Sigmoid colon (tissue), 7 donors: ENCODE results near the gene RNF217. TPM values are rescaled to one million over a fixed set of nuclear protein-coding genes. Genes with fewer than 3 reads are reported as not detected.

Experiments used
- DNase-seq: peaks from one replicate; pipeline ENCODE4 v3.0.0-alpha.2; 2019
- H3K27ac ChIP-seq, 4 donors: fragments of 200-600 bp; sonication (generic); one replicate each; pipeline ENCODE4 v1.5.1; 2016 to 2019; ENCODE audit warnings: mild to moderate bottlenecking in 1 of 4
- H3K27me3 ChIP-seq, 3 donors: fragments of 200-600 bp; sonication (generic); one replicate each; pipeline ENCODE4 v1.5.1; 2019; ENCODE audit warnings: mild to moderate bottlenecking in 1 of 3
- H3K36me3 ChIP-seq, 4 donors: fragments of 200-600 bp; sonication (generic); one replicate each; pipeline ENCODE4 v1.5.1; 2016 to 2019
- H3K4me1 ChIP-seq, 4 donors: fragments of 200-600 bp; sonication (generic); one replicate each; pipeline ENCODE4 v1.5.1; 2017 to 2019
- H3K4me3 ChIP-seq, 4 donors: fragments of 200-600 bp; sonication (generic); one replicate each; pipeline ENCODE4 v1.5.1; 2017 to 2019; ENCODE audit warnings: mild to moderate bottlenecking in 2 of 4, moderate library complexity in 1 of 4
- H3K9me3 ChIP-seq, 4 donors: fragments of 200-600 bp in 3 of 4; sonication (generic) in 3 of 4; one replicate each; pipeline versions ENCODE4 v1.5.1 to v1.6.1; 2013 to 2019
- EP300 ChIP-seq, 4 donors: sonication (generic); formaldehyde crosslinking; IDR thresholded peaks; one replicate each; pipeline ENCODE4 v1.6.1; 2017; ENCODE audit warnings: antibody characterized with exemption in 4 of 4
- POLR2A ChIP-seq, 2 donors: fragments of 450-650 bp; IDR thresholded peaks; one replicate each; pipeline ENCODE4 v1.6.1; 2016; ENCODE audit warnings: antibody characterized with exemption in 2 of 2, mild to moderate bottlenecking in 2 of 2, moderate library complexity in 2 of 2
- POLR2AphosphoS5 ChIP-seq, 4 donors: sonication (generic); formaldehyde crosslinking; IDR thresholded peaks; one replicate each; pipeline ENCODE4 v1.6.1; 2017; ENCODE audit warnings: antibody characterized with exemption in 4 of 4
- WGBS, 2 donors: extraction: QIAGEN DNeasy Blood & Tissue Kit; methylation state at CpG; one replicate each; pipeline ENCODE4 v1.1.7; 2013; 5-methylcytosine and 5-hydroxymethylcytosine counted together
- intact Hi-C: fragments of 100-400 bp; cut with DNase I; formaldehyde crosslinking; loops from one replicate; pipeline ENCODE4 v1.15.1; 2023
- polyA plus RNA-seq, 3 donors: library from polyadenylated mRNA; stranded (reverse); fragments of 200-250 nt; gene quantifications; one replicate each; pipeline ENCODE4 v1.2.3, GENCODE V29; 2013
- total RNA-seq, 4 donors: library from RNA; depleted of rRNA; stranded (reverse); fragments of >200 nt; gene quantifications; one replicate each; pipeline ENCODE4 v1.1.0, GENCODE V29; 2016
- TF ChIP-seq, protein P1 (sequence below), 4 experiments: fragments of 450-650 bp in 3 of 4; fragments of 200-600 bp in 1 of 4; IDR thresholded peaks; one replicate each; pipeline ENCODE4 v1.5.1; 2016 to 2019; ENCODE audit warnings: antibody characterized with exemption in 4 of 4, mild to moderate bottlenecking in 3 of 4, moderate library complexity in 2 of 4
- donor health status: healthy with polysubstance abuse.
- donor health status: Bipolar disorder and iron deficiency.
- donor health status: healthy.

Gene RNF217
- total and polyA plus RNA-seq, 7 donors, result 1.8 to 55.9 (median 35.7) TPM

DNA sequence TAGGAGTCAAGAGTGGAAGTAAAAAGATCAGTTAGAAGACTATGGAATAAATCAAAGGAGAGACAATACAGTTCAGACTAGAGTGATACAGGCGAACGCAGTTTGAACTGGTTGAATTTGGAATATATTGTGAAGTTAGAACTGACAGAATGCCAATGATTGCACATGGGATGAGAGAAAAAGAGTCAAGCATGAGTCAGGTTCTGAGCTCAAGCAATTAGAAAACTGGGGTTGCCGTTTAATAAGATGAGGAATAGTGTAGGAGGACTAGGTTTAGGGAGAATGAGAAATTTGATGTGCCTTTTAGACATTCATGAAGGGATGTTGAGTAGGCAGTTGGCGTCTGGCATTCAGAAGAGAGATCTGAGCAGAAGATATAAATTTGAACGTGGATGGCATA is 8.0 kb downstream of the RNF217 start:
- Histone ChIP-seq H3K27me3 (no peaks in the 10 kb centered on the region), H3K36me3 (peaks cover 0 to 43% (median 13%) of the 10 kb centered on the region in 4 donors), H3K9me3 (no peaks in the 10 kb centered on the region), H3K4me3 (no peak overlapping the region), H3K27ac (peak overlapping the region in 1 of 4 donors; percentile 98), H3K4me1 (peaks cover 0 to 81% (median 67%) of the 10 kb centered on the region in 4 donors)
- TF ChIP-seq, protein P1, sequence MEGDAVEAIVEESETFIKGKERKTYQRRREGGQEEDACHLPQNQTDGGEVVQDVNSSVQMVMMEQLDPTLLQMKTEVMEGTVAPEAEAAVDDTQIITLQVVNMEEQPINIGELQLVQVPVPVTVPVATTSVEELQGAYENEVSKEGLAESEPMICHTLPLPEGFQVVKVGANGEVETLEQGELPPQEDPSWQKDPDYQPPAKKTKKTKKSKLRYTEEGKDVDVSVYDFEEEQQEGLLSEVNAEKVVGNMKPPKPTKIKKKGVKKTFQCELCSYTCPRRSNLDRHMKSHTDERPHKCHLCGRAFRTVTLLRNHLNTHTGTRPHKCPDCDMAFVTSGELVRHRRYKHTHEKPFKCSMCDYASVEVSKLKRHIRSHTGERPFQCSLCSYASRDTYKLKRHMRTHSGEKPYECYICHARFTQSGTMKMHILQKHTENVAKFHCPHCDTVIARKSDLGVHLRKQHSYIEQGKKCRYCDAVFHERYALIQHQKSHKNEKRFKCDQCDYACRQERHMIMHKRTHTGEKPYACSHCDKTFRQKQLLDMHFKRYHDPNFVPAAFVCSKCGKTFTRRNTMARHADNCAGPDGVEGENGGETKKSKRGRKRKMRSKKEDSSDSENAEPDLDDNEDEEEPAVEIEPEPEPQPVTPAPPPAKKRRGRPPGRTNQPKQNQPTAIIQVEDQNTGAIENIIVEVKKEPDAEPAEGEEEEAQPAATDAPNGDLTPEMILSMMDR (IDR thresholded peaks at IDR 0.05), result no peak
- no peak for TF ChIP-seq POLR2AphosphoS5 (IDR thresholded peaks at IDR 0.05)
- no peak for TF ChIP-seq EP300 (IDR thresholded peaks at IDR 0.05)
- TF ChIP-seq POLR2A (IDR thresholded peaks at IDR 0.05), result no peak
- intact Hi-C loops, result no loop called here
- 92 to 93% methylated on average over 5 of the region's 5 CpGs for WGBS, 2 donors
- no peak for DNase-seq

- H3K36me3 ChIP-seq, result peaks cover 0 to 44% (median 13%) of the 10 kb centered on the region in 4 donors
- H3K27me3 ChIP-seq, result no peaks in the 10 kb centered on the region
- H3K4me1 ChIP-seq, result peaks cover 0 to 76% (median 62%) of the 10 kb centered on the region in 4 donors
- WGBS, 2 donors, result 79 to 88% methylated on average over 2 of the region's 2 CpGs
- H3K4me3 ChIP-seq, result no peak overlapping the region
- TF ChIP-seq, protein P1 (IDR thresholded peaks at IDR 0.05), result no peak
- TF ChIP-seq EP300 (IDR thresholded peaks at IDR 0.05) (no peak), POLR2A (IDR thresholded peaks at IDR 0.05) (no peak), POLR2AphosphoS5 (IDR thresholded peaks at IDR 0.05) (no peak)
- peak overlapping the region in 1 of 4 donors; percentile 98 for H3K27ac ChIP-seq
- DNase-seq, result no peak
- H3K9me3 ChIP-seq, result no peaks in the 10 kb centered on the region
- intact Hi-C loops, result no loop called here
Measured at GRCh38 chr6:124970763-124971162, 8.5 kb downstream of the RNF217 start.

- Histone ChIP-seq H3K27ac (no peak overlapping the region), H3K27me3 (no peaks in the 10 kb centered on the region), H3K9me3 (no peaks in the 10 kb centered on the region), H3K4me3 (no peak overlapping the region), H3K4me1 (peaks cover 0 to 69% (median 48%) of the 10 kb centered on the region in 4 donors), H3K36me3 (peaks cover 0 to 45% (median 21%) of the 10 kb centered on the region in 4 donors)
- 91 to 94% methylated on average over 6 of the region's 6 CpGs for WGBS, 2 donors
- no peak for DNase-seq
- TF ChIP-seq, protein P1 (IDR thresholded peaks at IDR 0.05), result no peak
- TF ChIP-seq POLR2AphosphoS5 (IDR thresholded peaks at IDR 0.05) (no peak), POLR2A (IDR thresholded peaks at IDR 0.05) (no peak), EP300 (IDR thresholded peaks at IDR 0.05) (no peak)
- intact Hi-C loops, result no loop called here
Measured at GRCh38 chr6:124973780-124974179, 11.5 kb downstream of the RNF217 start.

DNA sequence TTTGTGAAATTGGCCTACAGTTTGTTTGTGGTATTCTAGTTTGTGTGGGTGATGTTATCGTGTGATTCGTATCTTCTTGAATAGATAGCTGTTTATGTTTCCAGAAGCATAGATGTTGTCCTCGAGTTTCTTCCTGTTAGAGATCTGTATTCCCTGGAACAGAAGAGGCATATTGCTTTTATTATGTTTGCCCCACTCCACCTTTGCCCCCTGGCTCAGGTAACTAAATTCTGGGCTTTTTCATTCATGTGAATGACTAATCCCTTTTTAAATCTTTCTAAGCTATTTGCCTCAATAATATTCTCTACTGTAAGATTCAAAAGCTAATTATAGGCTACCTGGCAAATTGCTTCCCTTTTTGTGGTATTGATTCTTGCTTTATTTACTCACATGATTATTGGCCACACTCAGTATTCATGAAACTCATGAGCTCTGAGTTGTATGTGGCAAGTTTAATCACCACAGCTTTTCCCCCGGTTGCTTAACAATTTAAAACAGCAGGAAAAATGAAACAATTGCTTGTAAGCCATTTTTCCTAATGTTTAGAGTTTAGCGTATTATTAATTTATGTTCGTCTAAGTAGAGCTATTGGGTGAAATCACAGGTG is 12.6 kb downstream of the RNF217 start:
- Histone ChIP-seq H3K4me3 (no peak overlapping the region), H3K9me3 (no peaks in the 10 kb centered on the region), H3K27ac (no peak overlapping the region), H3K36me3 (peaks cover 0 to 47% (median 21%) of the 10 kb centered on the region in 4 donors), H3K27me3 (no peaks in the 10 kb centered on the region), H3K4me1 (peaks cover 0 to 69% (median 46%) of the 10 kb centered on the region in 4 donors)
- TF ChIP-seq POLR2A (IDR thresholded peaks at IDR 0.05), result no peak
- TF ChIP-seq POLR2AphosphoS5 (IDR thresholded peaks at IDR 0.05), result no peak
- no peak for TF ChIP-seq EP300 (IDR thresholded peaks at IDR 0.05)
- TF ChIP-seq, protein P1 (IDR thresholded peaks at IDR 0.05), result no peak
- 36 to 74% methylated on average over 6 of the region's 6 CpGs for WGBS, 2 donors
- intact Hi-C loops, result no loop called here
- DNase-seq, result no peak
